GM12872 (cell line): Measurements from ENCODE around the gene DLGAP1.

Experiments
- CTCF ChIP-seq: IDR thresholded peaks from 3 replicates; pipeline ENCODE4 v1.5.1; 2011; ENCODE audit warnings: low read depth, mild to moderate bottlenecking, low read length, moderate library complexity; ENCODE audit not compliant: insufficient read depth

Gene DLGAP1

GRCh38 chr18:4384932-4385331, 70.2 kb downstream of the DLGAP1 start:
- no peak for TF ChIP-seq CTCF

GRCh38 chr18:4374564-4374963, 80.5 kb downstream of the DLGAP1 start:
- no peak for TF ChIP-seq CTCF

GRCh38 chr18:4369705-4370104, 85.4 kb downstream of the DLGAP1 start:
- TF ChIP-seq CTCF: no peak

DNA sequence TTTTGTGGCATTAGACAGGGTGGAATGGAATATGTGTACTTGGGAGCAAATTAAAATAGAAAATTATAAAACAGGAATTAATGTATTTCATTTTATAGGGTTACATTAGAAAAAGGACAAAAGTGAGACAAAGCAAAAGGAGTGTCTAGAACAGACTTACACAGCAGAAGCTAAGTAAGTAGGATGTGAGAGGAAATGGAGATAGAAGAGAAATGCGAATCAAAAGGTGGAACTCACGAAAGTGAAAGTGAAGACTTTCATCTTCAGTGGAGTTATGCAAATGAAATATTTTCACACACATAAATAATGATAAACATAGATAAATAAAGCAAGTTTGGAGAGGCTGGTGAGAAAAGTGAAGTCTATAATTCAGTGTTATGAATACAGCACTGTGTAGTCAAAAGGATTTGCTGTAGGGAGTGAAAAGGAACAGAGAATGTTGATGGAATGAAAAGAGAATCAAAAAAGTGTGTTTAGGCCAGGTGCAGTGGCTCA, 94.8 kb downstream of the DLGAP1 start:
- no peak for TF ChIP-seq CTCF

DNA sequence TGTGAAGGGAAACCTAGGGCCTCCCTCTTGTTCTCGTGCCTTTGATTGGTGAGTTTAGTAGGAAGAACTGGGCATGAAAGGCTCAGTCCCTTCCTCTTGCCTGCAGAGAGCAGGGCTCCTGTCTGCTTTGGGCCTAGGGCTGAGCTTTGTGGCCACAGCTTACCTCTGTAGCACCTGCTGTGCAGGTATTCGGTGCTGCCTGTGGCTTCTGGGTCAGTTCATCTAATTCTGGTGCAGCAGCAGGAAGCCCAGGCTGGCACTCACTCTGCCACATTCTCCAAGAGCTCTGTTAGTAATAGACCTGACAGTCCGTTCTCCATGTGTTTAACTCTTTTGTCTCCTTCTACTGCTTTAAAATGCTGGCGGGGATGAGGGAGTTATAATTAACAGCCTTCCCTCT, 96.5 kb downstream of the DLGAP1 start:
- no peak for TF ChIP-seq CTCF

- TF ChIP-seq CTCF: no peak
Observed at GRCh38 chr18:4357579-4357978, 97.5 kb downstream of the DLGAP1 start.

GRCh38 chr18:4356929-4357328, 98.2 kb downstream of the DLGAP1 start:
- TF ChIP-seq CTCF: no peak
